H54 (cell line): Measurements from ENCODE around the gene SCARB2.

ENCODE experiments used
- DNase-seq: peaks from one replicate; pipeline ENCODE4 v3.0.0; 2011; ENCODE audit warnings: low spot score, mixed read lengths; ENCODE audit not compliant: insufficient read length
- FAIRE-seq: peaks from 3 replicates; lab custom pipeline; 2011; peaks lifted over from hg19 to GRCh38; lab: Jason Lieb, UNC
- POLR2A ChIP-seq: IDR thresholded peaks from 2 replicates; pipeline ENCODE4 v1.6.1; 2011; ENCODE audit warnings: low read depth, mild to moderate bottlenecking, low read length

Gene SCARB2

DNA sequence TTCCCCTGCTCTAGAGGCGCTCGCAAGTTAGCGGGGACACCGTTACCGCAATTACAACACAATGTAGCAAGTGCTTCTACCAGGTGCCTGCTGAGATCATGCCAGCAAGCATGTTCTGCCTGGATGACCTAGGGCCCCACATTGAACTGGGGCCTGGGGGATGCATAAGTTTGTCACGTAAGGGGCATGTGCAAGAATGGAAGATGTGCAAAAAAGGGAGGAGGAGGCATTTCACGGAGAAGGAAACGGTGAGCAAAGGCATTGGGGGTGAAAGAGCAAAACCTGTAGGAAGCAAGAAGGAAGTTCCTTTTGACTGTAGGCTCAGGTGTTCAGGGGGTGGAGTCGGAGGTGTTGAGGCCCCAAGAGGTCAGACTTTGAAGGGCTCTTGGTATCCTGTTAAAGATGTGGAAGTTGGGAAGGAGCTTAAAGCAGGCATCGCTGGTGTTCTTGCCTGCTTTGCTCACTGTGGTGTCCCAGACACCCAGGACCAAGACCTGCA lies 602 bp upstream of the SCARB2 start:
- FAIRE-seq (no peak), DNase-seq (no peak)
- TF ChIP-seq POLR2A, result no peak

DNA sequence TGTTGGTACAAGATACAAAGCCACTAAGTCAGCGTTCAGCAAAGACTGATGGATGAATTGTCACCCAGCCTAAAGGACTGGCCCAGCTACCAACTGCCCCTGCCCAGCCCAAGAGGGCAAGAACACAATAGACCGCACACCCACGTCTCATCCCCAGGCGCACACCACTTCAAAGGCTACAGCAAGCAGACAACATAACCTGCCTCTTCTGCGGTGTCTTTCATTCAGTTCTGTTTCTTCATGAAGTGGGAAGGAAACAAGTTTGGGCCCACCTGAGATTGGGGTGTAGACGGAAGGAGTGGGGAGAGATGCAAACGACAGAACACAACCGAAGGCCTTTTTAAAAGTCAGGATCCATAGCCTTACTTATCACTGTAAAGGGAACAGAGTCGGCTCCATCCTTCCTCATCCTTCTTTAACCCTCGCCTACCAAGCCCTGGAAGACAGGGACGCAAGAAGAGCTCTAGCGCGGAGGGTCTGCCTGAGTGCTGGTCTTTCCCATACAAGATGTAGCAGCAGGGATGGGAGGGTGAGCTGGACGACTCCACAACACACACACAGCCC lies 691 bp downstream of the SCARB2 start:
- no peak for DNase-seq
- FAIRE-seq, result no peak
- no peak for TF ChIP-seq POLR2A

DNA sequence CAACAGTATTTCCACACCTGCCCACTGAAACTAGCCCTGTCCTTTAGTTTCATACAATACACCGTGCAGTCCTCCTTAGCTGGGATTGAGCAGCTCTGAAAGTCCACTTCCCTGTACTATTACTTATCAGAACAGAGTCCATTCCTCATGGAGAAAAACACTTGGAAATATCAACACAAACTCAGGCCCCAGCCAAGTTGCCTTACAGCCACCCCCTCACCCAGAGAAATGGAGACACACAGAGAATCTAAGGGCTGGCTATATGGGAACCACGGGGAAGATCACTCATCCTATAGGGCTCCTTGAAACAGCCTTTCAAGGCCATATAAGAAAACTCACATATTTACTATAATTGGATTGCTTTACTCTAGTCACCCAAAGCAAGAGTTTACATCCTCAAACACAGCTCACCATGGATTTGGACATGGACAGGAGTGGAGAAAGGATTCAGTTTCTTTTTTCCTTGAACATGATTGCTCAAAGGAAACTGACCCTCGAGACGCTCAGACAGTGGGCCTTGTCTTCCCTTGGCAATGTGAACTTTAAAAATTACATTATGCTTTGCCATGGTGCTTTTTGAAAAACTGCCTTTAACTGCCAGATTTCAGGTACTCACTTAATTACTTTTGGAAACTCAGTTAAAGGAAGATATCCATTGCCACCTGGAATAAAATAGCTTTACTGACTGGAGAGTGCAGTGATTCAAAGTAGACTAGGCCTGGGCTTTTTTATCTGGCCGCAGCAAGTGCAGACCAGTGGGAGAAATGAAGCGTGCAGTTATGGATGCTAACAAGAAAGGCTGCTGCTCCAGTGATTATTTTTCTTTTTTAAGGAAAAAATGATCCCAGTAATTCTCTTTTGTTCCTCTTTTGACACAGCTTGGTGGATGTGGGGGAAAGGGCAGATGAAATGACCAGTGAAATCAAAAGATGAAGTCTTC lies 1.6 kb downstream of the SCARB2 start:
- no peak for TF ChIP-seq POLR2A
- FAIRE-seq, result no peak
- no peak for DNase-seq

DNA sequence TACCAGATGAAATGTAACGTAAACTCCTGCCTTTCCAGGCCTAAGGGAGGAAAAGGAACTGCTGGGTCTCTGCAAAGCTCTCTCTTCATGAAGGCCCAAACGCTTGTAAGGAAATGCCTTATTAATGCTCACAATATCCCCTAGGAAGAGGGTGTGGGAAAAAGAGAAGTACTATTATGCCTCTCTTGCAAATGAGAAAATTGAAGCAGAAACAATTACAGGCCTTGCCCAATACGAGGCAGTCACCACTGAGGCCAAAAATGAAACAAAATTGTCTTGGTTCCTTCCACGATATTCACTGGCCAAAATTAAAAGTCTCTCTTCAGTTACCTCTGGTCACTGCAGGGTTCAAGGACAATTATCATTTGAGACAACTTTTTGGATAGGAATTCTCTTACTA lies 3.2 kb downstream of the SCARB2 start:
- no peak for FAIRE-seq
- DNase-seq, result no peak
- no peak for TF ChIP-seq POLR2A

DNA sequence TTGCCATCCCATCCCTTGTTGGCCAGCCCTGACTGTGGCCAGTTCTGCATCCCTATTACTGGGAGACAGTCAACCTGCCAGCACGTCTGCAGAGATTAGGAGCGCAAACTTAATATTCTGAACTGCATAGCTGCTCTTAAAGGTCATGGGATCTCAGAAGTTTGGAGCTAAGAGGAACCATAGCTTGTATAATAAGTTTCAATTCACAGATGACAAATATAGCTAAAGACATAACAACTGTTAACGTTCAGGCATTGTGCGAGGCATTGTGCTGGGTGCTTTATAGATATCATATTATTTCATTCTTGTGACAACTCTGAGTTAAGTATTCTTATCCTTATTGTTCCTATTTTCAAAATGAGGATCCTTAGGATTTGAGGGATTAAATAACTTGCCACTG lies 3.7 kb downstream of the SCARB2 start:
- no peak for FAIRE-seq
- DNase-seq, result no peak
- no peak for TF ChIP-seq POLR2A

DNA sequence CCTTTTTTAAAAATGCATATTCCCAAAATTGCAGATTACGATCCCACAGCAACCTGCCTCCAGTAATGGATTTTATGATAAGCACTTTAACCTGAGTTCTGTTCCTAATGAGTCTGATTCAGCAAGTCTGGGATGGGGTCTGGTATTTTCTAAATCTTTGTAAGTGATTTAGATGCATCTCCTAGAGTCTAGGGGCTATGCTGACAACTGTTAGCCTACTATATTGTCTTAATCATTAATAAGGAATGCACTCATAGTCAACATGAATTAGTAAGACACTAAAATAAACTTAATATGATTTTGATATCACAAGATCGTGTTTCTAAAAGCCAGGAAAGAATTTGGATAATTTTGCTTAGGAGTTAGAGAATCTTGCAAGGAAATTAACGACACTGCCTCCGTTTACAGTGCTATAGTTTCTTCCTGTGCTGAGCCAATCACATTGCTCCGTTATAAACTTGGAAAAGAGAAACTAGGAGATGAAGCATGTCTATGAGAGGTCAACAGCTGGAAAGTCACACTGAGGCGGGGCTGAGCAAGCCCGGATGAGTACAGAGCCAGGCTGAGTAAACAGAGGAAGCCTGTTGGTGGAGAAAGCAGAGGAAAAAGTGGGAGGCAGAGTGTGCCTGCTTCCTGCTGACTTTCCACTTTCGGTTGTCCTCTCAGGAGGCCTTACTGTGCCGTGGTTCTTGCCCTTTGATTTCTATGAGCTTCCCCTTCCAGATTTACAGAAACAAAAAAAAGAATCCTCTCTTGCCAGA lies 5.4 kb downstream of the SCARB2 start:
- FAIRE-seq (peak; percentile 85), DNase-seq (peak; percentile 40)
- TF ChIP-seq POLR2A, result no peak

DNA sequence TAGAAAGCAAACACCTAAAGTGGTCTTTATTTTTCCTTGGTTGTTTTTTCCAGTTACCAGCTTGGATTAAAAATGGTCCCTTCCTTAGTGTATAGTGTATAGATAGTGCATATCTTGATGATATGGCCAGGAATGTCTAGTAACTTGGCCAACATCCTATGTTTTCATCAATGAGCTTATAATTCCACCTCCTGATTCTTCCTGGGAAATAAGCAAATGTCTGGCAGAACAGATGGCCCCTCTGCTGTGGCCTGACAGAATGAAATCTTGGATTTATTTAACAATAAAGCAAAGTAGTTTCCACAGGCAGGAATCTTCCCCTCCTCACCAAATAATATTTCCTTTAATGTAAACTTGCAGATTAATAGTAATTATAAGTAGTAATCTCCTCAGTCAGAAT lies 6.1 kb downstream of the SCARB2 start:
- TF ChIP-seq POLR2A, result no peak
- FAIRE-seq (no peak), DNase-seq (no peak)

DNA sequence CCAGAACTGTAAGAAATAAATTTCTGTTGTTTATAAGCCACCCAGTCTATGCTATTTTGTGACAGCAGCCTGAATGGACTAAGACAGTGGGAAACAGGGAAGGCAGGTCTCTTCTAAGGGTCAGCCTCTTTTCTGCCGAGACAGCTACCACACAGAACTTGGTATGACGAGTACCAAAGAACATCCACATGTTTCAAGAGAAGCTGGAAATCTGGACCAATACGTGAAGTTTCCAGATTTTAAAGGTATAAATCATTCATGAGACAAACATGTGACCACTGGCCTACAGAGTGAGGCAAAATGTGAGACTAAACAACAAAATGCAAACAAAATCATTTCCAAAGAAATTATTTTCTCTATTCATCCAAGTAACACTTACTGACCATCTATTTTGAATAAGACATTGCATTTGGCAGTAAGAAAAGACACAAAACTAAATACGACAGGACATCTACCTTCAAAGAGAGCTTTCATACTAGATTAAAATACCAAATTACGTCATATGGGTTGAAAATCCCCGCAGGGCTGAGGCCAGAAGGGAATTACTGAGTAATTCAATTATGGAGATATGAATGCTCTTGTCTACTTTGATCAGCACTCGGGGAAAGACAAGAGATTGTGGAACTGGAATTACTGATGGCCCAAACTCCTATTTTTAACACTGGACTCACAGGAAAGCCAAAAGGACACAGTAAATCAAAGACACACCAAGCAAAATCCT lies 7.2 kb downstream of the SCARB2 start:
- FAIRE-seq (no peak), DNase-seq (no peak)
- TF ChIP-seq POLR2A, result no peak

DNA sequence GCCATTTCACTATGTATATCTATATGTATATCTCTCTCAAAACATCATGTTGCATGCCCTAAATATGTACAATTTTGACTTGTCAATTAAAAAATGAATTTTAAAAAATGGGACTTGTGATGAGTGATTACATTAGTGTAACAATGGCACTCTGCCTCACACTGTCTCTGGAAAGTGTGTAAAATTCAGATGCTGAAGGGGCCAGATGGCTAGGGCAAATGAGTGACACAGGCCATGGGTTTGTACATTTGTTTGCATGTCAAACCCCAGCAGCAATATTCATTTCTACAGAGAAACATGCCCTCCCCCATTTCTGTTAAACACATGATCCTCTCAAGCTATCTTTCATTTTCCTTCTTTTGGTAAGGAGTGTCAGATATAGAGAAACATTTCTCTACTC lies 8.1 kb downstream of the SCARB2 start:
- no peak for DNase-seq

DNA sequence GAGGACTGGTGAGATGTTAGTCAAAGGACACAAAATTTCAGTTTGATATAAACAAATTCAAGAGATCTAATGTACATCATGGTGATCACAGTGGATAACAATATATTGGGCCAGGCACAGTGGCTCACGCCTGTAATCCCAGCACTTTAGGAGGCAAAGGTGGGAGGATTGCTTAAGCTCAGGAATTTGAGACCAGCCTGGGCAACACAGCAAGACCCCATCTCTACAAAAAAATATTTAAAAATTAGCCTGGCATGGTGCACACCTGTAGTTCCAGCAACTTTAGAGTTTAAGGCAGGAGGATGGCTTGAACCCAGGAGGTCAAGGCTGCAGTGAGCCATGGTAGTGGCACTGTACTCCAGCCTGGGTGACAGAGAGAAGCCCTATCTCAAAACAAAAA lies 8.7 kb downstream of the SCARB2 start:
- no peak for TF ChIP-seq POLR2A
- no peak for DNase-seq
- FAIRE-seq, result no peak

More for the DNA sequence above, 8.1 kb downstream of the SCARB2 start:
- FAIRE-seq, result no peak
- no peak for TF ChIP-seq POLR2A

DNA sequence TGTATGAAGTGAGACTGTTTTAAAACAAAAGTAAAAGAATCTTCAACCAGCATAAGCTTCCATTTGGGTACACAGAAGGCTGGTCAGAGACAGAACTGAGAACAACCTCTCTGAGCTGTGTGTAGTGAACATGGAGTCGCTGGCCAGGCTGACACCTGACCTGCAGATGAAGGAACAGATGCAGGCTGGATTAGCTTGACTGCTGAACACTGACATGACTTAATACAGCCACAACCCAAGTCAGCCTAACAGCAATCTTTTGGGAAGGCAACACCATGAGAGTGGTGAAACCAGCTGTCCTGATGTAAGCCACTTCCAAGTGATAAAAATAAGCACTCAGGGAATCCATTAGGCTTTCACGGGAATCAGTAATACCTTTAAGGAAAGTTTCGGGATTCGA lies 10.1 kb downstream of the SCARB2 start:
- TF ChIP-seq POLR2A, result no peak
- DNase-seq (no peak), FAIRE-seq (no peak)

DNA sequence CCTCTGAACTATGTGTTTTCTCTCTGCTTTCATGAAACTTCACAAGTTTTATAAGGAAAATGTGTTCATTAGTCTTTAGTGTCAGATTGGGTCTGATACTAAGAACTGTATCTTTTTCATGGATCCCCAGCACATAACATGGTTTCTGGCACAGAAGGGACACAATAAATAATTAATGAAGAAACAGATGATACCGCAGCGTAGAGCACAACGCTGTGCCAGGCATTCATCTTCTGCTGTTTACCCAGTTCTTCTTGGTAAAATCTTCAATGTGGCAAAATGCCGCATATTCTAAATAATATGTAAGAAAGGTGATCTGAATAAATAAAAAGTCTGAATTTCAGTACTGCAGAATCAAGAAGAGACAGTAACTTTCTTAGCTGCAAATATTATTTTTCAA lies 12.3 kb downstream of the SCARB2 start:
- TF ChIP-seq POLR2A, result no peak
- FAIRE-seq (no peak), DNase-seq (no peak)

DNA sequence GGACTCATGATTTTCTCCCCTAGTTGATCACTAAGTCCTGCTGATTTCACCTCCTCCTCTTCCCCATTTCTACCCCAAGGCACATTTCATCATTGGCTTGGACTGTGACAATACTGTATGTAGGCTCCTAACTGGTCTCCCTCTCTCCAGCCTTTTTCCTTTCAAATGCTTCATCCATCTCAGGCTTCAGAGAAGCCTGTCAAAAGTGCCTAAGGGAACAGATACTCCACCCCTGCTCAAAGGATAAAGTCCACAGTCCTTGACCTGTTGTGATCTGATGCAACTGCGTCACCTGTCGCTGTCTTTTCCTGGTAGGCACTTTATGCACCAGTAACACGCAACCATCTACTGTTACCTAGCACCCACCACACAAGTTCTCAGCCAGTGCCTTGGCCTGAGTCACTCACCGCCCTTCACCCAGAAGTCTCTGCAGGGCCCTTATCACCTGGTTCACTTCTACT lies 12.8 kb downstream of the SCARB2 start:
- FAIRE-seq, result no peak
- no peak for DNase-seq
- no peak for TF ChIP-seq POLR2A
